22Rv1 (cell line): ENCODE data around the gene CA5A.
"Not testable (repeated sequence)": the region's sequence is repeated elsewhere in the genome, so short reads cannot be mapped to it uniquely, and the experiment has no call there.

Source experiments
- H3K27ac ChIP-seq: fragments of 450-650 bp; 2 replicates; pipeline ENCODE4 v1.5.1; 2017
- ZFX ChIP-seq: fragments of 450-650 bp; IDR thresholded peaks from 2 replicates; pipeline ENCODE4 v1.6.1; 2017; ENCODE audit warnings: antibody characterized with exemption, borderline replicate concordance
- TF ChIP-seq, protein P1 (sequence below): fragments of 450-650 bp; IDR thresholded peaks from 2 replicates; pipeline ENCODE4 v1.5.1; 2017; ENCODE audit warnings: mild to moderate bottlenecking

Gene CA5A

DNA sequence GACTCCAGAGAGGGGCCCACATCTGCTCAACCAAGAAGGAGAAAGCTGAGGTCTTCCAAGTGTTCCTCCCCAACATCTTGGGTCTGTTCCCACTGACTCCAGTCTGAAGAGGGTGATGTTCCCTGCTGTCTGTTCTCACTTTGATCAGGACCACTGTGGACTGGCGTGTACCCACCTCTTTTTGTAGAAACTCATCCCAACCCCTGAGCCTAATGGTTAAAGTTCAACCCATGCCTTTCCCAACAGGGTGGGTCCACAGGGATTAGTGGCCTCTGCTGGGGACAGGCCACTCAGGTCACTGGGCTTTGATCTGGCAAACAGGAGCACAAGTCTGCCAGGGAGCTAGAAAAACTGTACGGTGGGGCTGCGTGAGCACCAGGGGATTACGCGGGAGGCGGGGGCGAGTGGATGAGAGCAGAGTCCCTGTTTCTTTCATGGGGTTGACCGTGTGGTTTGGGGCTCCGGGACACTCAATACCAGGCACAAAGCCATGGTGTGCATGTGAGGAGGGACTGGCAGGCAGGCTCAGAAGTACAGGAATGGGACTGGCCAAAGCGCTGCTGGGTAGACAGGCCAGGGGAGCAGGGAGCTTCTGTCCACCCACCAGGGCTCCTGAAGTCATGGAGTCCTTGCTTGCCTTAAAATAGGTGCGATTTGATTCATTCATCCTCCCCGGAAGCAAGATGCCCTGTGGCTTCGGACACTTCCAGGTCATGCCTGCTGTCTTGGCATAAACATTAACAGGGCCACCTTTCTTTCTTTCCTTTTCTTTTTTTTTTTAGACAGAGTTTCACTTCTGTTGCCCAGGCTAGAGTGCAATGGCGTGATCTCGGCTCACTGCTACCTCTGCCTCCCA lies at the start of gene CA5A:
Gene CA5A (minus strand): TSS at position 155 of the 856 bp plus-strand sequence. CDS start 79 bp downstream, at position 76.
- TF ChIP-seq, protein P1, sequence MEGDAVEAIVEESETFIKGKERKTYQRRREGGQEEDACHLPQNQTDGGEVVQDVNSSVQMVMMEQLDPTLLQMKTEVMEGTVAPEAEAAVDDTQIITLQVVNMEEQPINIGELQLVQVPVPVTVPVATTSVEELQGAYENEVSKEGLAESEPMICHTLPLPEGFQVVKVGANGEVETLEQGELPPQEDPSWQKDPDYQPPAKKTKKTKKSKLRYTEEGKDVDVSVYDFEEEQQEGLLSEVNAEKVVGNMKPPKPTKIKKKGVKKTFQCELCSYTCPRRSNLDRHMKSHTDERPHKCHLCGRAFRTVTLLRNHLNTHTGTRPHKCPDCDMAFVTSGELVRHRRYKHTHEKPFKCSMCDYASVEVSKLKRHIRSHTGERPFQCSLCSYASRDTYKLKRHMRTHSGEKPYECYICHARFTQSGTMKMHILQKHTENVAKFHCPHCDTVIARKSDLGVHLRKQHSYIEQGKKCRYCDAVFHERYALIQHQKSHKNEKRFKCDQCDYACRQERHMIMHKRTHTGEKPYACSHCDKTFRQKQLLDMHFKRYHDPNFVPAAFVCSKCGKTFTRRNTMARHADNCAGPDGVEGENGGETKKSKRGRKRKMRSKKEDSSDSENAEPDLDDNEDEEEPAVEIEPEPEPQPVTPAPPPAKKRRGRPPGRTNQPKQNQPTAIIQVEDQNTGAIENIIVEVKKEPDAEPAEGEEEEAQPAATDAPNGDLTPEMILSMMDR = no peak
- no peak for TF ChIP-seq ZFX
- H3K27ac ChIP-seq = no peak within 1 kb of the TSS

DNA sequence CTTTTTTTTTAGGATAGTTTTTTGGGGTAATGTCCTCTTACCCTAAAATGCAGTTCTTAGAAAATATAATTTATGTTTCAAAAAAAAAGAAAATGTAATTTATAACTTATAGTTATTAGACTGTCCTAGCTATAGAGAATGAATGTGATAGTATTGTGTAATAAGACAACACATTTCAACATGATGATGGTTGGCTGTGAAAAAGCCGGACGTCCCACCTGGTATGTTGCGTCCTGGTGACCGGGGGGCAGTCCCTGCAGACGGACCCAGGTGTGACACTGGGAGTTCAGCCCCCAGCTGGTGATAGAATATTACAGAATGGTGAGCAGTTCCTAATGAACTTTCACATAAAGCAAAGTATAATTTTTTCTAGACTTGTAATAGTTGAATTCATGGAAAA lies 49.2 kb upstream of the CA5A start:
- not testable (repeated sequence) for H3K27ac ChIP-seq

DNA sequence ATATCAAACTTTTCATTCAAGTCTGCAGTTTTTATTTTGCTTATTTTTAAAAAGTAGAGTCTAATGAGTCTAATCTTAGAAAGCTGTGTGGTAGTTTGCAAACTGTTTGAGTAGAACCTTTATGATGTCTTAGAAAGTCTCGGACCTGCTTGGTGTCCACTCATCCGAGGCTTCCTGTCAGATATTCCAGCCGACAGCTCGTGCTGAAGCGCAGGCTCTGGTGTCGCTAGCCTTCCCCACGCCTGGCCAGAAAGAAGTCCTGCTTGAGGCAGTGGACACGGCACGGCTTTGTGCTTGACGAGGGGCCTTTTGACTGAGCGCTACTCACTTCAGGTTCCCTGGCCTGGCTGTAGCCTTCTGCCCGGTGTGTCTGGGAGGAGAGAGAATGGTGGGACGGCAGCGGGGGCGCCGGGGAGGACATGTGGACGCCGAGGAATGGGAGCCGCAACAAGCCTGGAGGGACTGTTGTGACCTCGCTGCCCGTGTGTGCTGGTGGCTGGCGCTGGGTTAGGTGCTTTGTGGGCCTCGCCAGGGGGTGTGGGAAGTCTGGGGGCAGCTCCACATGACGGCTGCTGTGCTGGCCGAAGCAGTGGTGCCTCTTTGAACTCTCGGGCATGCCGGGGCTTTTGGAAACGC lies 48.4 kb upstream of the CA5A start:
- H3K27ac ChIP-seq = no peak overlapping the region
- TF ChIP-seq, protein P1 = no peak
- no peak for TF ChIP-seq ZFX

DNA sequence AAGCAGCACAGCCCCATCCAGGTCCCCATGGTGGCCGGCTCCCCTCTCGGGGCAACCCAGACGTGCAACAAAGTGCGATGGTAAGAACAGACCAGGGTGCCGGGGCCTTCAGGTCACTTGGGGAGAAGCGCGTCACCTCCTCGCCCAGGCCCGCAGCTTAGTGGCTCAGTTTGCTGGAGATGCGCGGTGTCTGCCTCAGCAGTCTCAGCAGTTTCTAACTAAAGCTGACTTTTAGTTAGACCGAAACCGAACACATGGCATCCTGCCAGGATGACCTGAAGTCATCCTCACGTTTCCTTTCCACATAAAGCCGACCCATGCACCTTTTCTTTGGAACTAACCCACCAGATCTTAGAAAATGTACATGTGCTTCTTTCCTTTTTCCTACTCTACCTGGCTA lies 47.9 kb upstream of the CA5A start:
- not testable (repeated sequence) for H3K27ac ChIP-seq

DNA sequence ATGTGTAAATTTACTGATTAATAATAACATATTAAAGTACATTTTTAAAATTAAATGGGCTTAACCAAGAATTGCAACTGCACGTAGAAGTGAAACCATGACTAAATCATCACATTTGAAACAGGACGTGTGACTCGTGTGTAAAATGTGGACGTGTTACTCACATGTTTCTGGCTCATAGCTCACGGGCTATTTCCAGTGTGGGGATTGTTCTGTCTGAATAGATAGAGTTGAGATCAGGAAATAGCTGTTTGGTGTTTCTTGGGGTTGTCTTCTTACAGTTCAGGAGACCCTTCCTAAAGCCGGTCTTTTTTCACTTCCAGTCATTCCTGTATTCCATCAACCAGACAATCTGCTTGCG lies 47.4 kb upstream of the CA5A start:
- H3K27ac ChIP-seq = not testable (repeated sequence)

DNA sequence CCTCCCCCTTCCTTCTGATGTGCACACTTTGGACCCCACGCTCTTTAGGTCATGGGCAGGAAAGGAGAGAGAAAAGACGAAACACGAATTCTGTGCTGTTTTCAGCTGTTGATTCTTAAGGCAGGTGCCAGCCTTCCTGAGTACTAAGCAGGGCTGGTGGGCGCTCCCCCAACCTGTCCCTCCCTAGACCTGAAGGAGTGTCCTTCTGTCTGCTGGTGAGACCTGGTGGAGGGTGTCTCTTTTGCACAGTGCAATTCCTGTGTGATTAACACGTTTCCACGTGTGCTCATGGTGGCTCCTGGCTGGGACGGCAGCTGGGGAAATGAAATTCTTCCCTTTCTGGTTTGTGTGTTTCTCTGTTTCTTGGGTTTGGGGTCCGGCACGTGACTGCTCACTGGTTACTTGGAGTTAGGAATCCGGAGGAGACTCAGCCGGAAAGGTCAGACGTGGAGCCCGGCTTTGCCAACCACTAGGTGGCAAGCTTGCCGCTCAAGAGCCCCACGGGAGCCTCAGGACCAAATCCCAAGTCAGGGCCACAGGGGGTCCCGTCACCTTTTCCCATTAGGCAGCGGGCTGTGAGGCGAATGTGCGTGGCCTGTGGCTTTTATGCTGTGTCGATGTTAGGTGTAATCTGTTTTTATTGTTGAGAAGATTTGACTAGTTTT lies 46.9 kb upstream of the CA5A start:
- H3K27ac ChIP-seq = not testable (repeated sequence)

DNA sequence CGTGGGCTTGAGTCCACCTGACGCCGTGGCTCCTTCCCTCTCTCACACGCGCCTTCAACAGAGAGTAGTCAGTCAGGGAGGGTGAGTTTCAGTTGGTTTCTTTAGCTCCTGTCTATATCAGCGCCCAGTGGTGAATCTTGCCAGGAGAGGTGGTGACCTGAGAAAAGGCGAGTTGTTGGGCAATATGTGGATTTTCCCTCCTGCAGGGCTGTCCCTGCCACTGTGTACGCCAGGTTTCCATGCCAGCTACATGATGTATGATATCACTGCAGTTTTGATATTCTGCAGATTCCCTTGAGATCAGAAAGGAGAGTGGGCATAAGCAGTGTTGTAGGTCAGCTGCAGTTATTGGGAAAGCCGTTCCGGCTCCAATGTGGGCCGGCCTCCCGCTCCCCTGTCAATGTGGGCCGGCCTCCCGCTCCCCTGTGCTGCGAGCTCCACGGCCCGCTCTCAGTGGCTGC lies 46.3 kb upstream of the CA5A start:
- TF ChIP-seq ZFX = no peak
- TF ChIP-seq, protein P1 = no peak
- no peak overlapping the region for H3K27ac ChIP-seq

DNA sequence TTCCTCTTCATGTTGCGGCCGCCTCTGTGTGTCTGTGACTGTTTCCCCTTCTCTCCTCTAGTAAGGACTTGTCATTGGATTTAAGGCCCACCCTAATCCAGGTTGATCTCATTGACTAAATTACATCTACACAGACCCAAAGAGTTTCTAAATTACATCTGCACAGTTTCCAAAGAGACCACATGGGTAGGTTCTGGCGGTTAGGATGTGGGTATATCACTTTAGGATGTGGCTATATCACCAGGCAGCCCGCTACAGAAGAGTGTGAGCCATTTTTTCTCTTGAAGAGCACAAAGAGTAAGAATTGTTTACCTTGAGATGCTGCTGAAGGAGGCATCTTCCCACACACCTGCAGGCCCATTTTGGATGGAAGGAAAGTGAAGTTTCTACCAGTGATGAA lies 45.0 kb upstream of the CA5A start:
- not testable (repeated sequence) for H3K27ac ChIP-seq

DNA sequence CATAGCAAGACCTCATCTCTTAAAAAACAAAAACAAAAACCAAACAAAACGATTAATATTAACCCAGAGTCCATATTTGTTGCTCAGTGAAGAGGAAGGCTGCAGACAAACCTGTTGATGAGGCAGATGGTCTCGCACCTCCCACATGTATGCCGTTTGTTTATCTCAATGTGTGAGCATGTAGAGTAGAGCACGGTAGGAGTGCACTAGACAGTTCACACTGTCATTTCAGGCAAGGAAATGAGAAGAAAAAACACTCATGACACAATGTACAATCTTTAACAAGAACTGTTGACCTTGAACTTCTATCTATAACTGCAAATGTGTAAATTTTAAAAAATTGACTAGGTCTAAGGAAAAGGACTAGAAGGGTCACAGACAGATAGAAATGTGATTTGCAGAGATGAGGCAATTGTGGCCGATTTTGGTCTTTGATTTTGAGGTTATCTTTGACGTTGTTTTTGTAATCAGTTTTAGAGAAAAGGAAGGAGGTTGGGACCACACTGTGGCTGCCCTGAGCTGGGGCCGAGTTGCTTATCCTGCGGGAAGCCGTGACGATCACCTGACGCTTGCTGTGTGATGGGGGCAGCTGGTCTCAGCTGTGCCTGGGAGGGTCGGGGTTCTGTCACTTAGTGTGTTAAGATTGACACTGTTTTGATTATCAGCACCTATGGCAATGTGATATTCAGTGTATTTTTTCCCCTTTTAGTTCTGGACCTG lies 43.7 kb upstream of the CA5A start:
- not testable (repeated sequence) for H3K27ac ChIP-seq

DNA sequence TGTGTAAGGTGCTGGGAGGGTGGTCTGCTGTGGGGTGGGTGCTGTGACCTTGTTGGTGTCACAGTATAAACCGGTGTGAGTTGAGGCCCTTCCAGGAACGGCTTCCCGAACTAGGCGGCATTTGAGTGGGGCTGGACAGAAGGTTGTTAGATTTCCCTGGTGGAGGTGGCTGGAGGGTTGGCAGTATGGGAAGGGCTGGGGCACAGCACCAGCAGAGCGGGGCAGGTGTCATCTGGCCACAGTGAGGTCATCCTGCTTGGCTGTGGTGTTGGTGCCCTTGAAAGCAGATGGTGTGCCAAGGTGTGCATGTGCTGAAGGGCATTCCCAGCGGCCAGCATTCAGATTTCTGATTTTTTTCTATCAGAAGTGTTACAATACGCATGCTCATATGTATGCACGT lies 43.0 kb upstream of the CA5A start:
- TF ChIP-seq, protein P1 = no peak
- no peak for TF ChIP-seq ZFX
- H3K27ac ChIP-seq = no peak overlapping the region
